ENCODE data around the gene SIRT5.

DNA sequence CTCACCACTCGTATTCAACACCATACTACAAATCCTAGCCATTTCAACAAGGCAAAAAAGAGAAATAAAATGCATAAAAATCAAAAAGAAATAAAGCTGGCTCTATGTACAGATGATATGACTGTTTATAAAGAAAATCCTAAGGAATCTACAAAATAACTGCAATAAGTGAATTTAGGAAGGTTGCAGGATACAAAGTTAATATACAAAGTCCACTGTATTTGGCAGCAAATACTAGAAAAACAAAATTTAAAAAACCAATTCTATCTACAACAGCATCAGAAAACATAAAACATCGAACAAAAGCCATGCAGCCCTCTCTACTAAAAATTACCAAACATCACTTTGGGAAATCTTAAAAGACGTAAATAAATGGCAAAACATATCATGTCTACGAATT is 89.6 kb downstream of the SIRT5 start:
- TF ChIP-seq CTCF (conservative IDR thresholded peaks at IDR 0.05; ENCODE audit: low read depth, low read length) (no peak), EZH2phosphoT487 (IDR thresholded peaks at IDR 0.05; ENCODE audit: borderline replicate concordance, low read length) (no peak), EZH2 (IDR thresholded peaks at IDR 0.05; ENCODE audit: low read length, unreplicated experiment) (no peak)

Data from PC-3 (cell line).